DMS 273 (cell line): ENCODE measurements around the gene RYR2.
A peak's percentile ranks its signal among the peaks of the same experiment; 100 is the strongest.
"Not testable (repeated sequence)": the region's sequence is repeated elsewhere in the genome, so short reads cannot be mapped to it uniquely, and the experiment has no call there.

Experiments
- DNase-seq: peaks from one replicate; lab custom pipeline; 2025; ENCODE audit not compliant: unreplicated experiment; lab: John Stamatoyannopoulos, UW

The RYR2 gene

DNA sequence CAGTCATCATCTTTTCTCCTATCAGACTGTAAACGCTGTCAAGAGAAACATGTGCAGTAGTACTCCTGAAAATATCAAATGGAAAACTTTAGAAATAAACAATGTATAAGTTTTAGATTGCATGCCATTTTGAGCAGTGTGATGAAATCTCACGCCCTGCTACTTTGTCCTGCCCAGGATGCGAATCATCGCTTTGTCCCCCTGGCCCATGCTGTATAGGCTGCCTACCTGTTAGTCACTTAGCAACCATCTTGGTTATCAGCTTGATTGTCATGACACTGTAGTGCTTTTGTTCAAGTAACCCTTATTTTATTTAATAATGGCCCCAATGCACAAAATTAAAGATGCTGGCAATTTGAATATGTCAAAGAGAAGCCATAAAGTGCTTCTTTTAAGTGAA is 485.8 kb downstream of the RYR2 start:
- no peak for DNase-seq

DNA sequence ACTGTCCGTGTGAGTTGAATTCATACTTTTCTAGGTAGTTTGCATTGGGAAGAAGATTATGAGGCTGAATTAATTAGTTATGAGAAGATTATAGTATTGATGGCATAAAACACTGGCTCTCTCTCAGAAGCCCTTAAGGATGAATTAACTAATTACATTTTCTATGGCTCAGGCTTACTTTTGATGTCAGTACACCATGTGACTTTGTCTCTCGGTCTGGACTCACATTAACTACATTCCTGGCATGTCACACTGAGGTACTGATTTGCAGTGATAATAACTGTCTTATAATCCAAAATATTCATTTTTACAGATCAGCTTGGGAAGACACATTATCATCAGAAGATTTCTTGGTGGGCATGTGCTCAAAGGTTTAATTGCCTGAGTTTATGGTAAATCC is 486.6 kb downstream of the RYR2 start:
- no peak for DNase-seq

DNA sequence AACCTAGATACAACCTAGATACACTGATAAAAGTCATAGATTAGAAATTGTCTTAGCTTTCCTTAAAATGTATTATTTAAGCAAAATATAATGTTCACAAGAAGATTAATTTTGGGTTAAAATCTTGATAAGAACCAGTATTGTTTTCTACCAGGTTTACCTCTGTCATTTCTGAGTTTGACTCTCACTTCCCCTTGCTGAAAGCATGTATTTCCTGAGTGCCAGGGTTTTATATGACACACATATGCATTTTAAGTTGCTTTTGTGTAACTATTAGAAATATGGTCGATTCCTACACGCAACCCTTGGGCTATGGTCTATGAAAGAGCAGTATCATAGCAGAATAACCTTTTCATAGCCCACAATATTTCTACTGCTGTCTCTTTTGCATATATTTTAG is 497.1 kb downstream of the RYR2 start:
- DNase-seq: no peak

DNA sequence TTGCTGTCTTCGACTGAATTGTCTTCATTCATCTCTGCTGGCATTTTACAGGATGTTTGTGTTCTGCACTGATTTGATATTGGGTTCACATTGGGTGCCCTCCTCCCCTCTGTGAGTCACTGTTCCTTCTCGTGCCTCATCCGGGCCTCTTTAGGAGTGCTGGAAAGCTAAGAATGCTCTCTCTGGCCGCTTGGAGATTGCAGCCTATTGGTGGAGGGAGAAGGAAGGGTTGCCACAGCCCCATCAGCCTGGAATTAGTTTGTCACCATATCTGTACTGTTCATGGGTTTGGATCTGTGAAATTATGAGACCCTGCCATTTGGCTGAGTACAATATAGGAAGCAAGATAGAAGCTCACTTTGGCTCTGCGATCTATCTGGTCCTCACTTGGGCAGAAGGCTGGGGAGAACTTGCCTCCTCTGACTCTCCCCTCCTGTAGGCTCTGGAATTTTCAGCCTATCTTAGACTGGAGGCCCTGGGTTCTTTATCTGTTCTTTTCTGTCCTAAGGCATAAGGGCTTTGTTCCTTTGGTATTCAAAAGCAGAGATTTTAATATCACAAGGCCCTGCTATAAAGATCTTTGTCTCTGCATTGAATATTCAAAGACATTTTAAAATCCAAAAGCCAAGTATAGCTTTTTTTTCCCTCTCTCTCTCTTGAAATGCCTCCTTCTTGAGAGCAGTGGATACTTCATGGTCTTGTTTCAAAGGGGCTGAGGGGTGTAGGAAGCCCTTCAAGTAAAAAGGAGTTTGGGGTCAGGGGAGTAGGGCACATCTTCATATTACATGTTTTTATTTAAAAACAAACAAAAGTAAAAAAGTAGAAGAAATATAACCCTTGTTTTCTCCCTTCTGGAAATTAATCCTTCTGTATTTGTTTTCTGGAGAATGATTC is 500.8 kb downstream of the RYR2 start:
- DNase-seq: no peak

DNA sequence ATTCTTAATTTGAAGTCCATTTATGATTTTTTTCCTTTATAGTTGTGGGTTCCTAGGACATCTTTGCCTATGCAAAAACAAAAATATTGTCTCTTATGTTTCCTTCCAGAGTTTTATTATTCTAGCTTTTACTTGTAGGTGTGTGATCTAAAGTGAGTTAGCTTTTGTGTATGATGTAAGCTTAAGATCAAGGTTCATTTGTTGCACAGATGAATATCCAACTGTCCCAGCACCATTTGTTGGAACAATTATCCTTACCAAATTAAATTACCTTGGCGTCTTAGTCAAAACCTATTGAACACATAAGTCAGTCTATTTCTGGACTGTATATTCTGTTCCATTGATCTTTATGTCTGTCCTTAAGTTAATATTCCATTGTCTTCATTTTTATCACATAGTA is 511.1 kb downstream of the RYR2 start:
- DNase-seq: no peak

DNA sequence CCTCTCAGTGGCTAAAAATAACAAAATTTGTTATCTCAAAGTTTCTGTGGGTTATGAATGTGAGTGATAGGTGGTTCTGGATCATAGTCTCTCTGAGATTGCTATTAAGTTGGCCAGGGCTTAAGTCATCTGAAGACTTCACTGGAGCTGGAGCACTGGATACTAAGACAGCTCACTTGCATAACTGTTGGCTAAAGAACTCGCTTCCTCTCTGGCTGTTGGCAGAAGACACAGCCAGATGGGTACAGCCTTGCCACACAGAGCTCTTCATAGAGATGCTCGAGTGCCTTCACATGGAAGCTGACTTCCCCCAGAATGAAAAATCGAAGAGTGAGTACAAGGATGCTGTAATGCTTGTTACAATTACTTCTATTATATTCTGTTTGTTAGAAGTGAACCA is 514.9 kb downstream of the RYR2 start:
- DNase-seq: no peak

DNA sequence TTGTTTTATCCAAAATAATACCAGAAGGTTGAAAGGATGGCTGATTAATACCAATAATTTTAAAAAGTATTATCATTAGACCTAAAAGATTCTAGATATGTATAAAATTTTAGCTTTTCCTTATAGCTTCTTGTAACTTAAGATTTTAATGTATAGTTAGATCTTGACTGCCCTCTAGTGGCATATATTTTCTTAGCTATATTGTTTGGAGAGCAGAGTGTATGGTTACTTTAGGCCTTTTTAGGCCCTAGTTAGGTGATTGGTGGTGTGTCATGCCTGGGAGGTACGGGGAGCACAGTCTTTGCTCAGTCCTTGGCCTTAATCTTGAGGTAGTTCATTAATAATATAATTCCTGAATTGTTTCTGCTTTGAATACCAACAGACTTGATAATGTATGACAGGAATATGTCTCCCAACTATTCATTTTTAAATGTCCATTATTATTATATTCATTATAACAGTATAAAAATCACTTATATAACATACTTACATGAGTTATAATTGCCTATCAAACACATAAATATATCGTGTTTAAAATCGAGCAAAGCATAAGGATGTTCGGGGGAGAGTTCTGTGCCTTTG is 520.3 kb downstream of the RYR2 start:
- peak; percentile 94 for DNase-seq

DNA sequence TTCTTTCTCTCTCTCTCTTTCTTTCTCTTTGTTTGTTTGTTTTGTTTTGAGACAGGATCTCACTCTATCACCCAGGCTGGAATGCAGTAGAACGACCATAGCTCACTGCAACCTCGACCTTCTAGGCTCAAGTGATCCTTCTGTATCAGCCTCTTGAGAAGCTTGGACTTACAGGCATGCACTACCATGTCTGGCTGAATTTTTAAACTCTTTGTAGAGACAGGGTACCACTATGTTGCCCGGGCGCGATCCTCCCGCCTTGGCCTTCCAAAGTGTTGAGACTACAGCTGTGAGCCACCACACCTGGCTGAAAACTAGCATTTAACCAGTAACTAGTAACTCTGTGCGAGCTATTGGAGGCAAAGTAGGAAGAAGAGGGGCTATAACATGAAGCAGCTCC is 523.3 kb downstream of the RYR2 start:
- no peak for DNase-seq

DNA sequence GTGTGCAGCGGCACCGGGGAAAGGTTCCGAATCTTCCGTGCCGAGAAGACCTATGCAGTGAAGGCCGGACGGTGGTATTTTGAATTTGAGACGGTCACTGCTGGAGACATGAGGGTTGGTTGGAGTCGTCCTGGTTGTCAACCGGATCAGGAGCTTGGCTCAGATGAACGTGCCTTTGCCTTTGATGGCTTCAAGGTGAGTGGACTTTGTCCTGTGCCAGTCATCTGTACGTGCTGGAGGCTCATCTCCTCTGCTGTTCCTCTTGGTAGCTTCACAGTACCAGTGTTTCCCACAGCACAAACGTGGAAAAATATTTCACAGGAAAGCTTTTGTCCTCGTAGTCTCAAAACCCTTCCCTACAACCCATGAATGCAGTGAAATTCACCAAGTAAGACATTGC is 524.6 kb downstream of the RYR2 start:
- DNase-seq: no peak

DNA sequence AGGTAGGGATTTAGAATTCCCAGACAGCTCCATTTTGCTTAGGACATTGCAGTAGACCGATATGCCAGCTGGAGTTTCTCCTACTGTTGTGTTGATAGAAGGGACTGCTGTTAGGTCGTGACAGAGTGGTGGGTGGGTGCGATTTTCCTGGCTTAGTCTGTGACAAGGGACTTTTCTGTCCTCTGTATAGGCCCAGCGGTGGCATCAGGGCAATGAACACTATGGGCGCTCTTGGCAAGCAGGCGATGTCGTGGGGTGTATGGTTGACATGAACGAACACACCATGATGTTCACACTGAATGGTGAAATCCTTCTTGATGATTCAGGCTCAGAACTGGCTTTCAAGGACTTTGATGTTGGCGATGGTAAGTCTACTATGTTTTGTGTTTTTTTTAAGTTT is 527.0 kb downstream of the RYR2 start:
- DNase-seq: no peak

DNA sequence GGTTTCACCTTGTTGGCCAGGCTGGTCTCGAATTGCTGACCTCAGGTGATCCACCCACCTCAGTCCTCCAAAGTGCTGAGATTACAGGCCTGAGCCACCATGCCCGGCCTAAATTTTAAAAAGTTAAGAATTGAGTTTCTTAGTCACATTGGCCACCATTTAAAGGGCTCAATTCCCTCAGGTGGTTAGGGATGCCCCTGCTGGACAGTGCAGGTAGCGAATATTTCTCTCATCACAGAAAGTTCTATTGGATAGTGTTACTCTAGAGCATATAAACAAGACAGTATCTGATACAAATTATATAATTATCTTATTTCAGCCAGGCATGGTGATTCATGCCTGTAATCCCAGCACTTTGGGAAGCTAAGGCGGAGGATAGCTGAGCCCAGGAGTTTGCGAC is 528.5 kb downstream of the RYR2 start:
- peak; percentile 11 for DNase-seq

DNA sequence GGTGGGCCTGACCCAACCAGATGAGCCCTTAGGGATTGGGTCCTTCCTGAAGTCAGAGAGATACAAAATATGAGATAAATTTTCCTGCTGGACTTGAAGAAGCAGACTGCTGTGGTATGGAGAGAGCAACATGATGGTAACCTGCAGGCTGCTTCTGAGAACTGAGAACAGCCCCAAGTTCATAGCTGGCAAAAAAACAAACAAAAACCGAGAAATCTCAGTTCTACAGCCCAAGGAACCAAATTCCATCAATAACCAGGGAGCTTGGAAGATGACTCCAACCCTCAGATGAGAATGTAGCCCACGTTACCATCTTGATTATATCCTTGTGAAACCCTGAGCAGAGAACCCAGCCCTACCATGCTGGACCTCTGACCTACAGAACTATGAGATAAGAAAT is 532.6 kb downstream of the RYR2 start:
- no peak for DNase-seq

DNA sequence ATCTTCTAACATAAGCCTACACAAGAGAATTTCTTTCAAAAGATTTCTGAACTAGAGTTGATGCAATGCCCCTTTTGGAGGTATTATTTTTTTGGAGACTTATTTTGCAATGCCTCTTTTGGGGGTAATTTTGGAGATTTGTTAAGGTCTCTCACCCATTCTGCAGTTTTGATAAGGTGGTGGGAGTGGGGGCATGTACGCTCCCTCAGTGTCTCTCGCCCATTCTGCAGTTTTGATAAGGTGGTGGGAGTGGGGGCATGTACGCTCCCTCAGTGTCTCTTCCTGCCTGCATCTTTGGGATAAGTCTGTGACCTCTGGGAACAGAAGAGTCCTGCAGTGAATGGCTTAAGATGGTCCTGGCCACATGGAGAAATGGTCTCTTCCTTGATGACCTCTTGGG is 536.6 kb downstream of the RYR2 start:
- DNase-seq: no peak

DNA sequence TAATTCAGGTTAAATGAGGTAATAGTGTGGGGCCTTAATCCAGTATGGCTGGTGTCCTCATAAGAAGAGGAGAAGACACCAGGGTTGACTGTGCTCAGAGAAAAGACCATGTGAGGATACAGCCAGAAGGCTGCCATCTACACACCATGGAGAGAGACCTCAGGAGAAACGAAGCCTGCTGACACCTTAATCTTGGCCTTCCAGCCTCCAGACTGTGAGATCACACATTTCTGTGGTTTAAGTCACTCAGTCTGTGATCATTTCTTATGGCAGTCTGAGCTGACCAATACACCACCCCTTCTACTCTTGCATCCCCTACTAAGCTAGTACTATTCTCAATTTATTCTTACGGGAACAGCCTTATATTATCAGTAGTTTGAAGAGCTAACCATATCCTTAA is 538.7 kb downstream of the RYR2 start:
- no peak for DNase-seq

DNA sequence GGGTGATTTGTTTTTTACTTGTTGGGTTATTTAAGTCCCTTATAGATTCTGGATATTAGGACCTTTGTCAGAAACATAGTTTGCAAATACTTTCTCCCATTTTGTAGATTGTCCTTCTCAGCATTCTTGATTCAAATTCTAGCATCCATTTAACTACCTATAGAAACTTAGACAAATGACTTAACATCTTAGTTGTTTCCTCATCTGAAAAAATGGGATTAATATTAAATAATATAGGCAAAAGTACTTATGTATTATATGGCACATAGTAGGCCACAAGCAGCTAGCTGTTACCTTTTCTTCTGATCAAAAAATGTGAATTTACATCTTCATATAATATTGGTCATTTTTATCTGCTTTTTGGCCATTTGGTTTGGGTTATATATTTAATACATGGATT is 541.3 kb downstream of the RYR2 start:
- DNase-seq: no peak

DNA sequence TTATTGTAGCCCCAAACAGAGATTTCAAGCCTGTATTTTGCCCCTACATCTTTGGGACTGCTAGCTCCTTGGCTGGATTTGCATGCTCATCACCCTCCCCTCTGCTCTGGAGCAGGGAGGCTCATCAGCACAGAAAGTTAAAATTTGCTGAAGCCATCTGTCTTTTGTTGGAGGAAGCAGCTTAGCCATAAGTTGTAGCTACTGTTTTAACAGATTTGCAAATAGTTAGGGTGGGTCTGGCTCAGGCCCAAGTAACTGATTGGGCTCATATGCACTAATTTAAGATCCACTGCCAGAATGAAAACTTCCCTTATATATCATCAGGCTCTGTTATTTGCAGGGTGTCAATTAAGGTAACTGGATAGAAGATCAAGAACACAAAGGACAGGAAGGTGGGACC is 541.8 kb downstream of the RYR2 start:
- peak; percentile 63 for DNase-seq

DNA sequence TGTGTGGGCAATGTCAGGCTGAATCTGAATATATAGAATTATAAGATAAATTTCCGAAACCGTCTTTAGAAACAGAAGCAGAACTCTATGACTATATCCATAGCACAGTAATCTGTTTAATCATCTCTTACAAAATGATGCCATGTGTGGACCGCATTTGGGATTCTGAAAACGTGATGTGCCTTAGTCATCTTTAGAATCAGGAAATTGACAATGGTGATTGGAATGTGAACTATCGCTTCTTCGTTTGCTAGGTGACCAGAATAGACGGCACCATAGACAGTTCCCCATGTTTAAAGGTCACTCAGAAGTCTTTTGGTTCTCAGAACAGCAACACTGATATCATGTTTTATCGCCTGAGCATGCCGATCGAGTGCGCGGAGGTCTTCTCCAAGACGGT is 548.4 kb downstream of the RYR2 start:
- DNase-seq: no peak

DNA sequence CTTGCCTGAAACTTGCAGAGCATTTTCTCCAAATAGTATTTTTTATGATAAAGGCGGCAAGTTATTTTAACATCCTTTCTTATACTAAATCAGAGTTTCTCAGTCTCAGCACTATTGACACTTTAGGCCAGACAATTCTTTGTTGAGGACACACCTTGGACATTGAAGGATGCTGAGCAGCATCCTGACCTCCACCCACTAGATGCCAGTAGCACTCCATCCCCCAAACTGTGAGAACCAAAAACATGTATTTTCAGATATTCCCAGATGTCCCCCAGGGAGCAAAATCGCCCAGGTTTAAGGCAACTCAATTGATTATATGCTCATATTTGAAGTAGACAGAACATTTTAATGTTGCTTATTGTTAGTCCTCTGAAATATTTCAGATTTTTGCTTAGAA is 549.4 kb downstream of the RYR2 start:
- no peak for DNase-seq

DNA sequence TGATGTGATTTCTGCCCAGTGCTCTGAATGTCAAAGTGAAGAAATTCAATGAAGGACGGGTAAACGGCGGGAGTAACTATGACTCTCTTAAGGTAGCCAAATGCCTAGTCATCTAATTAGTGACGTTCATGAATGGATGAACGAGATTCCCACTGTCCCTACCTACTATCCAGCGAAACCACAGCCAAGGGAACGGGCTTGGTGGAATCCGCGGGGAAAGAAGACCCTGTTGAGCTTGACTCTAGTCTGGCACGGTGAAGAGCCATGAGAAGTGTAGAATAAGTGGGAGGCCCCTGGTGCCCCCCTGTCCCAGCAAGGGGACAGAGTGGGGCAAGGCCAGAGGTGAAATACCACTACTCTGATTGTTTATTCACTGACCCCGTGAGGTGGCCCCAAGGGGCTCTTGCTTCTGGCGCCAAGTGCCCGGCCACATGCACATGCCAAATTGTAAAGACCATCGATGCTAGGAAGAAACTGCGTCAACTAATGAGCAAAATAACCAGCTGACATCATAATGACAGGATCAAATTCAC is 561.1 kb downstream of the RYR2 start:
- not testable (repeated sequence) for DNase-seq

DNA sequence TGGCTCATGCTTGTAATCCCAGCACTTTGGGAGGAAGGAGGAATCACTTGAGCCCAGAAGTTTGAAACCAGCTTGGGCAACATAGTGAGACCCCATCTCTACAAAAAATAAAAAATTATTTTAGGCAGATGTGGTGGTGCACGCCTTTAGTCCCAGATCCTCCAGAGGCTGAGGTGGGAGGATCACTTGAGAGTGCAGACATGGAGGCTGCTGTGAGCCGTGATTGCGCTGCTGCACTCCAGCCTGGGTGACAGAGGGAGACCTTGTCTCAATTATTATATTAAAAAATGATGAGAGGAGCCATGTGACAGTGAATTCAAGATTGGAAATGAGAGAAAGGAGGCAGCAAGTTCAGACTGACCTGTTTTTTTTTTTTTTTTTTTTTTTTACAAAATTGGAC is 566.4 kb downstream of the RYR2 start:
- no peak for DNase-seq

DNA sequence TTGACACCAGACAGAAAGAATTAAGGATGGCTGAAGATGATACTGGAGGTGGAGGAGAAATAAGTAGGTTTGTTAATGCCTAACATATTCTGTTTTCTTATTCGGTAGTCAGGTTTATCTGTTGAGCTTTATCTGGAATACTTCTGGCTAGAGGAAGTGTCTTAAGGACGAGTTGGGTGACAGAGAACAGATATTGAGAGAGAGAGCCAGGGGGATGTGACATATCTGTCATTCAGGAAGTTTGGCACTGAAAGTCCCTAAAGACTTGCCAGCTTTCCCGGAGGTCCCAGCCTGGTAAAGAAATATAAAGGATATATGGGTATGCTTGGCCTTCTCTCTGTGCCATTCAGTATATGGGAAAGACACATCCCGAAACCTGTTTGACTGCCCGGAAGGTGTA is 568.2 kb downstream of the RYR2 start:
- no peak for DNase-seq

DNA sequence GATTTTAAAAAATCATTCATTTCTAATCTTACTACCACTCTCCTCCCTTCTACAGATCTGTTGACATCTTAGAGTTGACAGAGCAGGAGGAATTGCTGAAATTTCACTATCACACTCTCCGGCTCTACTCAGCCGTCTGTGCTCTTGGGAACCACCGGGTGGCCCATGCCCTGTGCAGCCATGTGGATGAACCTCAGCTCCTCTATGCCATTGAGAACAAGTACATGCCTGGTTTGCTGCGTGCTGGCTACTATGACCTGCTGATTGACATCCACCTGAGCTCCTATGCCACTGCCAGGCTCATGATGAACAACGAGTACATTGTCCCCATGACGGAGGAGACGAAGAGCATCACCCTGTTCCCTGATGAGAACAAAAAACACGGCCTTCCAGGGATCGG is 572.0 kb downstream of the RYR2 start:
- no peak for DNase-seq

DNA sequence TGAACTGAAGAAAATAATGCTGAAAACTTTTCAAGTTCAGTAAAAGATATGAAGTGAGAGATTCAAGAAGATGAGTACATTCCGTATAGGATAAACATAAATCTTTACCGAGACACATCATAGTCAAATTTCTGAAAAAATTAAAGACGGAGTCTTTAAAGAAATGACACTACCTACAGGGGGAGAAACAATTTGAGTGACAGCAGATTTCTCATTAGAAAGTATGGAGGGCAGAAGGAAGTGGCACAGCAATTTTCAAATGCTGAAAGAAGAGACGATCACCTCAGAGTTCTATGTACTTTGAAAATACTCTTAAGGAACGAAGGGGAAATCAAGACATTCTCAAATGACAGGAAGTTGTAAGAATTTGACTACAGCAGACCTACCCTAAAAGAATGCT is 577.6 kb downstream of the RYR2 start:
- no peak for DNase-seq
